ENCODE measurements around the gene SOX18. TPM values are rescaled to one million over a fixed set of nuclear protein-coding genes. Genes with fewer than 3 reads are reported as not detected.

The SOX18 gene
- total and polyA plus RNA-seq, 2 of the 13 experiments (the other 11 are each of a cell fraction or from before 2014, with no cell fraction given), result 1.6 to 1.9 TPM

- peak; percentile 62; the same call in 1 of the 2 replicates for TF ChIP-seq ATF7-NPFF (CRISPR knock-in tag; IDR thresholded peaks at IDR 0.05; ENCODE audit: low read depth)
- peak; percentile 73 for TF ChIP-seq GABPB1 (CRISPR knock-in tag; IDR thresholded peaks at IDR 0.05)
- peak; percentile 43; the same call in 1 of the 2 replicates for TF ChIP-seq ZNF335 (CRISPR knock-in tag; IDR thresholded peaks at IDR 0.05)
- TF ChIP-seq GTF3A (CRISPR knock-in tag; conservative IDR thresholded peaks at IDR 0.05), result 0 out of 2 replicates have a peak, but pooled peaks have one; percentile 29
- TF ChIP-seq ZNF205 (CRISPR knock-in tag; IDR thresholded peaks at IDR 0.05), result no peak
- TF ChIP-seq ZNF713 (CRISPR knock-in tag; IDR thresholded peaks at IDR 0.05), result peak; percentile 88; the same call in 1 of the 2 replicates
- no peak for TF ChIP-seq TRIM24 (CRISPR knock-in tag; IDR thresholded peaks at IDR 0.05)
- no peak for TF ChIP-seq ZNF460 (CRISPR knock-in tag; IDR thresholded peaks at IDR 0.05; ENCODE audit: borderline replicate concordance)
- TF ChIP-seq, protein P1, sequence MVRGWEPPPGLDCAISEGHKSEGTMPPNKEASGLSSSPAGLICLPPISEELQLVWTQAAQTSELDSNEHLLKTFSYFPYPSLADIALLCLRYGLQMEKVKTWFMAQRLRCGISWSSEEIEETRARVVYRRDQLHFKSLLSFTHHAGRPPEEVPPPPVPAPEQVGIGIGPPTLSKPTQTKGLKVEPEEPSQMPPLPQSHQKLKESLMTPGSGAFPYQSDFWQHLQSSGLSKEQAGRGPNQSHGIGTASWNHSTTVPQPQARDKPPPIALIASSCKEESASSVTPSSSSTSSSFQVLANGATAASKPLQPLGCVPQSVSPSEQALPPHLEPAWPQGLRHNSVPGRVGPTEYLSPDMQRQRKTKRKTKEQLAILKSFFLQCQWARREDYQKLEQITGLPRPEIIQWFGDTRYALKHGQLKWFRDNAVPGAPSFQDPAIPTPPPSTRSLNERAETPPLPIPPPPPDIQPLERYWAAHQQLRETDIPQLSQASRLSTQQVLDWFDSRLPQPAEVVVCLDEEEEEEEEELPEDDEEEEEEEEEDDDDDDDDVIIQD (CRISPR knock-in tag; IDR thresholded peaks at IDR 0.05; ENCODE audit: low read depth), result peak; percentile 46; the same call in 1 of the 2 replicates
- peak; percentile 93; the same call in 1 of the 2 replicates for TF ChIP-seq ZNF513 (CRISPR knock-in tag; conservative IDR thresholded peaks at IDR 0.05)
- no peak for TF ChIP-seq PCBP2 (optimal IDR thresholded peaks at IDR 0.05; ENCODE audit: low read depth, low read length, poor library complexity, severe bottlenecking)
- TF ChIP-seq MXD4 (CRISPR knock-in tag; IDR thresholded peaks at IDR 0.05), result 0 out of 2 replicates have a peak, but pooled peaks have one; percentile 6
- no peak for TF ChIP-seq NONO (IDR thresholded peaks at IDR 0.05)
- TF ChIP-seq NONO (CRISPR knock-in tag; conservative IDR thresholded peaks at IDR 0.05), result peak; percentile 70; the same call in 1 of the 2 replicates
- TF ChIP-seq, protein P2, sequence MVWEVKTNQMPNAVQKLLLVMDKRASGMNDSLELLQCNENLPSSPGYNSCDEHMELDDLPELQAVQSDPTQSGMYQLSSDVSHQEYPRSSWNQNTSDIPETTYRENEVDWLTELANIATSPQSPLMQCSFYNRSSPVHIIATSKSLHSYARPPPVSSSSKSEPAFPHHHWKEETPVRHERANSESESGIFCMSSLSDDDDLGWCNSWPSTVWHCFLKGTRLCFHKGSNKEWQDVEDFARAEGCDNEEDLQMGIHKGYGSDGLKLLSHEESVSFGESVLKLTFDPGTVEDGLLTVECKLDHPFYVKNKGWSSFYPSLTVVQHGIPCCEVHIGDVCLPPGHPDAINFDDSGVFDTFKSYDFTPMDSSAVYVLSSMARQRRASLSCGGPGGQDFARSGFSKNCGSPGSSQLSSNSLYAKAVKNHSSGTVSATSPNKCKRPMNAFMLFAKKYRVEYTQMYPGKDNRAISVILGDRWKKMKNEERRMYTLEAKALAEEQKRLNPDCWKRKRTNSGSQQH (CRISPR knock-in tag; IDR thresholded peaks at IDR 0.05; ENCODE audit: low read depth), result peak; percentile 30; the same call in 1 of the 2 replicates
- no peak; the same call in 1 of the 2 replicates for TF ChIP-seq ZNF333 (CRISPR knock-in tag; IDR thresholded peaks at IDR 0.05; ENCODE audit: borderline replicate concordance)
- TF ChIP-seq GLI4 (CRISPR knock-in tag; IDR thresholded peaks at IDR 0.05; ENCODE audit: borderline replicate concordance), result 0 out of 2 replicates have a peak, but pooled peaks have one; percentile 9
- no peak for TF ChIP-seq RARG (CRISPR knock-in tag; IDR thresholded peaks at IDR 0.05; ENCODE audit: low read depth)
- peak; percentile 43; the same call in 1 of the 2 replicates for TF ChIP-seq ZNF296 (CRISPR knock-in tag; conservative IDR thresholded peaks at IDR 0.05)
- no peak for TF ChIP-seq SNAPC5 (CRISPR knock-in tag; IDR thresholded peaks at IDR 0.05; ENCODE audit: borderline replicate concordance)
- TF ChIP-seq SP1 (IDR thresholded peaks at IDR 0.05), result no peak
- peak; percentile 83 for TF ChIP-seq SP1 (CRISPR knock-in tag; IDR thresholded peaks at IDR 0.05)
- peak; percentile 59 for TF ChIP-seq AGO1 (IDR thresholded peaks at IDR 0.05; ENCODE audit: low read depth, low read length, poor library complexity, severe bottlenecking)
- no peak for TF ChIP-seq TEF (CRISPR knock-in tag; IDR thresholded peaks at IDR 0.05)
Observed at GRCh38 chr20:64057628-64058498, 8.4 kb upstream of the SOX18 start (continued).

Measured in HepG2 (cell line).